GM21528 (cell line): Measurements from ENCODE around the gene C17orf50.

ENCODE experiments used
- ATAC-seq: cut with Tn5 transposase; IDR thresholded peaks from one replicate; pipeline ENCODE4 v1.9.1; 2021; ENCODE audit warnings: mild to moderate bottlenecking, moderate library complexity; ENCODE audit not compliant: unreplicated experiment, low FRiP score

Gene C17orf50

DNA sequence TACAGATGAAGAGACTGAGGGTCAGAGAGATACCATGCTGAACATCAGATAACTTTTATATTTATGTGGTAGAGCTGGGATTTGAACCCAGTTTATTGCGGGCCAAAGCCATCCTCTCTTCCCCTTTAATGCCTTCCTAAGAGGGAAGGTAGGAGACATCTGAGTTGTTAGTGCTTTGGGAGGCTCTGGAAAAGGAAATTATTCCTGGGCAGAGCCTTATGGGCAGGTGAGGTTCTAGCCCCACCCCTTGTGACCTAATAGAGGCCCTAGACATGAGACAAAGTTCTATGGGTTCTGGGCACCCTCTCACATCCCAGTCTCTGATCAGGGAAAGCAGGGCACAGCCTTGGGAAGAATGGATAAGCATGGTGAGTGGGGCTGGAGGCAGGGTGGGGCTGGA is at the start of gene C17orf50:
Gene C17orf50, plus strand, starts transcription at position 301 of the 400 bp plus-strand sequence. Its CDS starts 55 bp downstream, at position 356.
- no peak for ATAC-seq

DNA sequence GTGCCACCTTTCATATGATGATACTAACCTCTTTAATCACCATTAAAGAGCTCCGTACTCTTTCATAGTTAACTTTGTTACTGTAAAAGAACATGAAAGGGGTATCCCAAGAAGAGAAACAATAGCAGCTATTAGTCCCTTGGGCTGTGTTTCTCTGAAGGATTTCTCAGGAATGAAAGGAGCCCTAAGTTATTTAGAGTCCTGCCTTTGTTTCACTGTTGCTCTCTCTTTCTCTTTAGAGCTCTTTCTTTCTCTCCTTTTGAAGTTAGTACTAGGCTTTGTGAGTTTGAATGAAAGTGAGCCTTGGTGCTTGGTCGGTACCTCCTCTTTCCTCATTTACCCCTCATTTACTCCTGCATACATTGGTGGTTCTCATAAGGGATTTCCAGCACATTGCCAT is 49.7 kb upstream of the C17orf50 start:
- ATAC-seq = no peak

DNA sequence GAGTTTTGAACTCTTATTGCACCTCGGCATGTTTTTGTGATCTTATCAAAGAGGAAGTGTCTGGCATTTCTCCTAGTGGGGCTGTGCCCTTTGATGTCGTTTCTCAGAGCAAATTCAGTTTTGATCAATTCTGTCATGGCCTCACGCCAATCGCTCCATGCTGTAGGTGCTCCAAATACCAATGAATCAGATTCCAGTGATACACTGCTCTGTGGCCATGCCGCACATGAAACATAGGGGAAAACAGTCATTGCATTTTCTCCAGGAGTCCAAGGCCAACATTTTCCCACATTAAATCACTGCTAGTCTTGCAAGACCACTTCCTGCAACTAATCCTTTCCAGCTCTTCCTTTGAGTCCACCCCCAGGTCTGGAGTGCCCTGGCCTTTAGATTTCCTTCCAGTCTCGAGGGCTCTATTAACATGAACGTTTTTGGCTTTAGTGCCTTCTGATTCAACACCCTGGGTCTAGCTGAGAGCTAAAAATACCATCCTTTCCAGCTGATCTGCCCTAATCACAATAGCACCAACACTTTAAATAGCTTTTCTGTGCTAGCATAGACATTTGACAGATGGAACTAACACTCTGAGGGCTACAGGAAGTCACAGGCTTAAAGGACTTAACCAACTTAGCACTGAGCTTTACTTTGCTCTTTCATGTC is 47.5 kb upstream of the C17orf50 start:
- ATAC-seq = no peak

DNA sequence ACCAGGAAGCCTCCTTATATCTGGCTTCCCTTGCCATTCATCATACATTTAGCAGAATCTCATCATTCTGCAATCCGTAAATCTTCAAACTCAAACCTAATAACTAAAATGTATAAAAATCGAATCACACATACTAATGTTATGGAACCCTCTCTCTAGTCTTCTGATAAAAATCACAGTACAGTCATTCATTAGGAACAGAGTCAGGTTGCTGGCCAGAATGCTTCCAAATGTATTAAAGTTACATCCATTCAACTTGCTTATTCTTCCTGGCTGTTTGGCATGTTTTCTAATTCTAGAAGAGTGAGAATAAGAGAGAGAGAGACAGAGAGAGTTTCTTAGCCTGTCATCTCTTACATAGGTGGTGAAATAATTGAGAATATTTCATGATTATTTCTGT is 45.7 kb upstream of the C17orf50 start:
- ATAC-seq = no peak

DNA sequence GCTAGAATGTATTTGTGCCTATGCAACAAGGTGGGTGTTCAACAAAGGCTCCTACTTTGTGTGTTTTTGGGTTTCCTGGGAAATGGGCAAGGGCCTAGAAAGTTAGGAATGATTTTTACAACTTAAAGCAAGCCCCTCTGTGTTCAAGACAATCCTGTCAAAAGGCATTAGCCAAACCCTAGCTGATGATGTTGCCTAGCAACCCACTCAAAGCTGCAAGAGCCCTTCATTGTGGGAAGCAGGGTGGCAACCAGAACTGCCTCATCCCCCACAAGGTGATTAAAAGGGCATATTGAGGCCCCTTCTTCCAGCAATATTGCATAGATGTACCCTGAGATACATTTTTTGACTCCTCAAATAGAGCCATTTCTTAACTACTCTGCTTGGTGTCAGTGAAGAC is 45.3 kb upstream of the C17orf50 start:
- no peak for ATAC-seq

DNA sequence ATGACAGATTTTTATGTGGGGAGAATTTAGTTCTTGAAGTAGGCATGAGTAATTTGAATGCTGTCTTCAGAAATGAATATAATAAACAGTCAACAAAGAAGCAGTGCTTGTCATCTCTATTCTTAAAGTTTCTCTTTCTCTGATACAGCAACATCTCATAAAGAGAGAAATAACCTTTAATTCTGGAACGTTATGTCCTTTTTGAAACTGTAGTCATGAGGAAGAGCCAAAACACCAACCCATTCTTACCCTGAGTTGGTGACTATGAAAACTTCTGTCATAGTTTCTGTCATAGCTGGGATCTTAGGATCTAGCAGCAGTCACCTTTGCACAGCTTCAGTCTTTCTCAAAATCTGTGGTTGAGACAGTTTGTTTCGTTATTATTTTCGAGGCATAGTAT is 44.5 kb upstream of the C17orf50 start:
- ATAC-seq = no peak

DNA sequence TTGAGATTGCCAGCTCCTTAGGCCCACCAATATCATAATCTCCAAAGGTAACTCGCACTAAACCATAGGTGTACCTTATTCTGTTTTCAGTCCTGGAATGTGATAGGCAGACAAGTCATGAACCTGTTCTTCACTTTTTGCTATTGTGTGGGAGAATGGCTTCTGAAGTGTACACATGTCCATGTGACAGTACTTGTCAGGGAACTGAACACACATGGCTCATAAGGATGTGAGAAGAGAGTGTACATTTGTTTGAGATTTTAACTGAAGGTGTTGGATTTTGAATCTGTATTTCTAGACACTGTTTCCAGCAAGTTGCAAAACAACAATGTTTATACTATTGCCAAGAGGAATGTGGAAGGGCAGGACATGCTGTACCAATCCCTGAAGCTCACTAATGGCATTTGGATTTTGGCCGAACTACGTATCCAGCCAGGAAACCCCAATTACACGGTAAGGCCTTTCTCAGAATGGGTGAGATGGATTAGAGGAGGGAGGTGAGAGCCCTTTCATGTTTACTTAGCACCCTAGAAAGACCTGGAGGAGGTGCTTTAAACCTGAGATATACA is 43.7 kb upstream of the C17orf50 start:
- ATAC-seq = no peak

DNA sequence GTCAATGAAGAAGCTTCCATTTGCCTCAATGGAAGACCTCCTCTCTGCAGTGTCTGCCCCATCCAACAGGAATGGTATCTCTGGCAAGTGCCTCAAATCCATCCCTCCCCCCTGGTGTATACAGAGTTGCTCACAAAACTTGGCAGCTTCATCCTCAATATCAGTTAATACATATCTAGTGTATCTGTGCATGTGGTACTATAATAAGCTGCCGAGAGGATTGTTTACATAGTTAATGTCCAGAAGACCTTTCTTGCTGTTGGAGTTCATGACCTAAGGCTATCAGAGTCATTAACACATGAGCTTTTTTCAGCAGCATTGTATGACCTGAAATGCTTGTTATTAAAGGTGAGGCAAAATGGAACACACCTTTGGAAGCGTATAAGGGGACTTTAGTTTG is 43.2 kb upstream of the C17orf50 start:
- ATAC-seq = no peak

DNA sequence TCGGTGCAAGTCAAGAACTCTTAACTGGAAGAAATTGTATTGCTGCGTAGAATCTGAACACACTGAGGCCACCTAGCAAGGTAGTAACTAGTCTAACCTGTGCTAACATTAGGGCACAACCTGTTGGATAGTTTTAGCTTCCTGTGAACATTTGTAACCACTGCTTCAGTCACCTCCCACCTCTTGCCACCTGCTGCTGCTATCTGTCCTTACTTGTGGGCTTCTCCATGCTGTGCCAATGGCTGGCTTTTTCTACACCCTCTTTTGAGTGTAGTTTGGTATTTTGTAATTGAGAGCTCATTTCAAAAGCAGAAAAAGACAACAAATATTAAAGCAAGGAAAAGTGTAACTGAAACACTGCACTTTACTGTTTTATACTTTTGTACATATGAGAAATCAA is 37.0 kb upstream of the C17orf50 start:
- no peak for ATAC-seq

DNA sequence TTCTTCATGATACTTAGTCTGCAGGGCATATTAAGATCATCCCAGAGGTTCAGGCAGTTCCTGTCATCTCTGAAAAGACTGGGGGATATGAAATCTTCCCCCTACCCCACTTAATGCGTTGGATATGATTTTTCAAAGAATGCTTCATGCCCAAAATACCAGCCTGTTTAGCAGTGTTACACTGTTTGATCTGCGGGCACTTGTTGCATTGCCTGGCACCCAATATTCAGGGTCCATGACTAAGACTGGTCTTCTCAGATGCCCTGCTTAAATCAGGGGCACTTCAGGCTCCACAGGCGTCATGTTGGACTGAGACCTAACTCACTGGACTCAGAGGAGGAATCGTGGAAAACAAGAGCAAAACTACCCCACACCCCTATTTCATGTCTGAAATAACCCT is 35.6 kb upstream of the C17orf50 start:
- no peak for ATAC-seq

DNA sequence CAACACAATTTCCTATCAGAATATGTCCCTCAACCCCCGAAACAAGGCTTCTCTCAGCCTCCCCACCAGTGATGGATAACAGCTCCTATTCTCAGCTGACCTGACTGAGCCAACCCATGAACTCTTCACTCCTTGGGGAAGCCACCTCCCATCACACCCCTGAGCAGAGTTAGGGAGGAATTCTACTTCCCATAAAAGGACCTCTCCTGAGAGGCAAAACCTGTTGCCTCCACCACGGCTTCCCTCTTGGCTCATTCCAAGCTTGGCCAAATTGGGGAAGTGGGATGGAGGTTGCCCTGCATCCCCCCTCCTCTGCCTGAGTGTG is 34.9 kb upstream of the C17orf50 start:
- ATAC-seq = no peak

DNA sequence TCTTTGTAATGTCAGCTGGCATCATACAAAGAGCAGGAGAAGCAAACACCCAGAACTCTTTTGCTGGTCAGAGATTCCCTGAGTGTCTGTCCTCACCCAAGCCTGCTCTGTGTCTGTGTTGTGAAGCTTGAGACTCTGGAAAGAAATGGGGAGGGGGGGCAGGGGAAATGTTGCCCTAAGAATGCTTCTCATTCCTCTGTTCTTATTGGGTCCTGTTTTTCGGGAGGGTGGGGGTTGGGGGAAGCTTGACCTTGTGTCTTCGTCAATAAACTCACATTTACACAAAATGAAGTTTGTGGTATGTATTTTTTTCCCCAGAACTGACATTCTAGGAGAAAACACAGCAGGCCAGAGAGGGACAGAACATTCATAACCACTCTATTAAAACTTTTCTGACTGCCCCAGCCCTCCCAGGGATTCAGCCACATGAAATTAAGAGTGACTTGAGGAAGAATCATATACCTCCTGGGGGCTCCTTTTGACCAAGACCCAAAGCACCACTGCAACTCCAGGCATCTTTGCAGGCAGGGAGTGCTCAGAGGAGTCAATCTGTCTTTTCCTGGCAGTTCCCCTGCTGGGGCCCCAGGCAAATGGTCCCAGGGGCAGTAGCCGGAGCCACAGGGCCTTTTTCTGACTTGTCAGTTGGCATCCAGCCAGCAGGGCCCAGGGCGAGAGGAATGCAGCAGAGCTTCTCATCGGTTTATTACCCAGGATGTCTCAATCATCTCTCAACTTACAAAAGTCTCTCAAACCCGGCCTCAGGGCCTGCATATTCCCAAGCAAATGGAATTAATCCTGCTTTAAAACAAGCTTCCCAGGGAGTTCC is 34.3 kb upstream of the C17orf50 start:
- no peak for ATAC-seq

DNA sequence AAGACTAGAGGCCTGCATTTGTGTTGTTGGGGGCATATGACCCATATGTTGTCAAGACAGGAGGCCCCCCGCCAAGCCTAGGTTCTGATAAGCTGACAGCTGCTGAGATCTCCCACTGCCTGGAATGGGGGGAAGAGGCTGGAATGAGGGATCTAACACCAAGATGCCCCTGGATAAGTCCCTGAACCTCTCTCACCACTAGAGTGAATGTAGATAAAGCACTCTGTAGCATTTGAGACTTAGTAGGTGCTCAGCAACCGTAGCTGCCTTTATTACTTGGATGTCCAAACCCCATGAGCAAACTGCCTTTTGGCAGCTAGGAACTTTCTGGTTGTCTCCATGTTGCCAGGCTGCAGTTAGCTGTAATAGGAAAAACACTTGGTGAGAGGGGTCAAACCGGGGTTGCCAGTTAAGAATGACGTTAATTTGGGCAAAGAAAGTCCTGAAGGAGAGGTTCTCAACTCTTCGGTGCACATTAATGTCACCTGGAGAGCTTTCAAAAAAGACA is 33.7 kb upstream of the C17orf50 start:
- no peak for ATAC-seq

DNA sequence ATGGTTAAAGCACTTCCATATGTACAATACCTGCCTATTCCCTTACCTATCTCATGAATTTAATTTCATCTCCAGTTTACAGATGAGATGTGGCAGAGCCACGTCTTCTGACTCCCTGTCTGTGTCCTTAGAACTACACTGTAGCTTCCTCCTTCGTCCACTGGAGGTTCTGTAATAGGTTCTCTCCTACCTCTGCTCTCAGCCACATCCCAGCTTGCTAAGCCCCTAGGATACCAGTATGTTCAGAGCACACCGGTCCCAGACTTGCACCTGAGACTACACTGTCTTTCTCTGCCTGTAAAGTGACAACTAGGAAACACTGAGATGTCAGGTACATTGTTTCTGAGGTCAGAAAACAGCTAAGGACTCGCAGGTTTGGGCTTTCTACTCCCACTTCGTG is 33.1 kb upstream of the C17orf50 start:
- ATAC-seq = no peak

DNA sequence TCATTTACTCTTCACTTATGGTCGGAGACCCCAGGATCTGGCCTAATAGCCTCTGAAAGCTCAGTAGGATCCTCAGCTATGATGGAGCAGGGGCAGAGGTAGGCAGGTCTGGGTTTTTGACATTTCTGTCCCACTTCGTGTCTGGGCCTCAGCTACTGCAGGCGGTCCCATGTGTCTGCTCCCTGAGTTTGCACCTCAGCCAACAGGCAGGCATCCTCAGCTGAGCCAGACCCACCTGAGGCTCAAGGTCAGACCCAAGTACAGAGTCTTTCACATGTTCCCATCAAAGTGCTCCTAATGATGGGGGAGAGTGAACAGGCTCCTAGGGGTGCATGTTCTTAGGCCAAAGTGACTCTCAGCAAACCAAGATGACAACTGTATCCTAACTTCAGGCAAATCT is 32.1 kb upstream of the C17orf50 start:
- no peak for ATAC-seq

DNA sequence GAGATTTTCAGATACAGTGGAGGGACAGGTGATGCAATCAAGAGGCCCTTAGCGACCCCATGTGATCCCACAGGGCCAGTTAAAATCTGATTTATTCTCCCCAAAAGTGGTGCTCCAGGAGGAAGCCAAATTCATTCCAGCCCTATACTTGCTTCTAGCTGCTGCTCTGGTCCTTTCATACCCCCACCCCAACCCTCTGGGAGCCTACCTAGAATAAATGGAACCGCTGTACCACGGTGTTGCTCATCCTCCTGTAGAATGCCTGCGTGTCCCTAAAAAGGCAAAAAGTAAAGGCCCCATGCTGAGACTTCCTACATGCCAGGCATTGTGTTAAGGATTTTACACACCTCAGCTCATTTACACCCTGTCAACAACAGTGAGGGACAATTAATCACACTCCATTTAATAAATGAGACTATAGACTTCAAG is 31.3 kb upstream of the C17orf50 start:
- ATAC-seq = no peak

DNA sequence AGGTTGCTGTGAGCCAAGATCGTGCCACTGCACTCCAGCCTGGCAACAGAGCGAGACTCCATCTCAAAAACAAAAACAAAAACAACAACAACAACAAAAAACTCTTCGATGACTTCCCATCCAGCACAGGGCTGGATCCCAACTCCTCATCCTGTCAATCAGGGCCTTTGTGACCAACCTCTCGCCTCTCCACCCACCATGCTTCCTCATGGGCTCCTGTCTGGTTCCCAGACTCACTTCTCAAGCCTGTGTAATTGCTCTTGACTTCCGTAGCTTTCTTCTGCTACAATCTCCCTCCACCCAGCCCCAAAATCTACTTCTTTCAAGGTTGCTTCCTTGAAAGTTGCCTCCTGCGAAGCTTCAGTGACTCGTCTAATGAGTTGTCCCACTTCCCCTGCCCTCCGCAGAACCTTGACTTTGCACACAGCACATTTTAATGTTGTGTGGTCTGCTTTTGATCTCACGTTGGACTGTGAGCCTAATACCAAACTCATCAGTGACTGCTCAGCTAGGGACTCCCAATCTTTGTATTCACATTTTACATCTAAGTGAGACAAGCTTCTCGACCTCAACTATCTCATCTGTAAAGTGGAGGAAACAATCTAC is 30.2 kb upstream of the C17orf50 start:
- no peak for ATAC-seq

DNA sequence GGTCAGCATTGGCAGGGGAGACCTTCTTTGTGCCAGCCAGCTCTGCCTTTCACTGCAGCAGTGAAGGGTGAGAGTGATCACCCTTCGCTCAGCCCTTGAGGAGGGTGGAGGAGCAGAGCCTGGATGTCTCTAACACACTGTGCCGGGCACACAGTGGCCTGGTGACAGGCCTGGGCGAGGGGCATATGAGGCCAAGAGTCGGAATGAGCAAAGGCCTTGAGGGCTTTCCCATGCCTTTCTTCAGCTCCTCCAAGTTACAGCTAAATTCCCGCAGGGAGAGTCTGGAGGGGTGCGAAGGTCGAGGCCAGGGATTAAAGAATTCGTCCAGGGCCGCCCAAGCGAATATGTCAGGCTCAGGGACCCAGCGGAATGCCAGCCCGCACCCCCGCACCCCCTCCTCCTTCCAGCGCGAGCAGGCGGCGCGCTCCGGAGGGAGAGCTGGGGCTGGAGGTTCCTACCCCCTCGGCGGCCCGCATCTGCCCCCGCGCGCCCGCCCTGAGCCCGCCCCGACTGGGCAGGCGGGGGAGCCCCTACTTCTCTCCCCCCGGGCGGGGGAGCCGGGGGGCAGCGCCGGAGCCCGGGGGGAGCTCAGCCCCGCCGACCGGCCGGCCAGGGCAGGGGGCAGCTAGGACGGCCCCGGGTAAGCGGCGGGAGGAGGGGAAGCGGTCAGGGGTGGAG is 29.3 kb upstream of the C17orf50 start, which contains the start of gene RASL10B:
Gene RASL10B, plus strand, starts transcription at position 401 of the 678 bp plus-strand sequence. CDS start 3,546 bp downstream, outside the sequence.
- no peak for ATAC-seq

DNA sequence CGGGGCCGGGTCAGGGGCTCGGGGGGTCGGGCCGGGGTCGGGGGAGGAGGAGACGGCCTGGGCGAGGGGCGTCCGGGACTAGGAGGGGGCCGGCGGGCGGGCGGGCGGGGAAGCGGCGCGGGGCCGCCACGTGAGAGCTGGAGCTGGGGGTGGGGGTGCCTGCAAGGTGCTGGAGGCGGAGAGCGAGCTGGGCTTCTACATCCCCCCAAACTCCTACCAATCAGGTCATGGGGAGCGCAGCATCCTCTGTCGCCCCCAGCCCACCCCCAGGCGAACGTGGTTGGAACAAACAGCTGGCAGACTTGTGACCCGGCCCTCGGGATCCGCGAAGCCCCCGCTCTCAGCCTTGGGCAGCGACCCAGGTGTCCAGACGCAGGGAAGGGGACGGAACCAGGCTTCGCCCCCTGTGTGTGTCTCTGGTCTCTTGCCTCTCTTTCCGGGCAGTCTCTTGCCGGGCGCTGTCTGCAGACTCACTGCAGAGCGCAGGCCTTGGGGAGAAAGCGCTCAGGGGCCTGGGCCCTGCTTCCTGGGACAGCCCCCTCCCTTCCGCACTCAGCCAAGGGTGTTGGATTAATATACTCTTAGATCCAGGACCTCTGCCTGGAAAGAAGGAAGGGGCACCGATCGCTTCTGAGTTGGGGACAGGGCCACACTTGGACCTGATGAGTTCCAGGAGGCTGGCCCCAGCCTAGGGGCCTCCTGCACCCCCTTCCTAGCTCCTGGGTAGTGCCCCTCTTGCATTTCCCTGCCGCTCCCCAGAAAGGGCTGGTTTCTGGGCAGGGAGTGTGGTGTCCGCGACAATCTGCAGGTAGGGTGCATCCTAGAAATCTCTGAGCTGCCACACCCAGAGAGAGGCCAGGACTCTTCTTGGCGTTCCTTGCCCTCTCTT is 28.5 kb upstream of the C17orf50 start:
- no peak for ATAC-seq

DNA sequence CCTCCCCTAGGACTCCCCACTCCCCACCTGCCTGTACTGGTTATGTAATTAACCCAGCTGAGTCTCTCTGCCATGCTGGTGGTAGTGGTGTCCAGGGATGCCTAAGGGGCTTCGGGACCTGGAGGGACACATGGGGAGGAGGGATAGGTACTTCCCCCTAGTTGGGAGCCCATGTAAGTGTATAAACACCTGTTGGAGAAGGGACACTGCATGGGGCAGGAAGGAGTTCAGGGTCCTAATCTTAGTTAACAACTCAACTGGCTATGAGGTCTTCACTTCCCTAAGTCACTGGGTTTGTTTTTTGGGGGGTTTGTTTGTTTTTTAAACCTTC is 27.9 kb upstream of the C17orf50 start:
- ATAC-seq = no peak
